Endodermal cell (in vitro differentiated cells): ENCODE results near the gene S100A16. TPM values are rescaled to one million over a fixed set of nuclear protein-coding genes. Genes with fewer than 3 reads are reported as not detected.
"Not testable (repeated sequence)": the region's sequence is repeated elsewhere in the genome, so short reads cannot be mapped to it uniquely, and the experiment has no call there.

Experiments used
- DNase-seq: peaks from one replicate; pipeline ENCODE4 v3.0.0-alpha.2; 2017
- H3K27ac ChIP-seq: 2 replicates; pipeline ENCODE4 v1.5.1; 2013; ENCODE audit warnings: mild to moderate bottlenecking, low read depth, low read length, moderate library complexity
- H3K27me3 ChIP-seq: 2 replicates; pipeline ENCODE4 v1.6.1; 2013; ENCODE audit warnings: mild to moderate bottlenecking, low read length, moderate library complexity; ENCODE audit not compliant: insufficient read depth, control insufficient read depth, poor library complexity, severe bottlenecking
- H3K36me3 ChIP-seq: 2 replicates; pipeline ENCODE4 v1.7.0; 2013; ENCODE audit warnings: mild to moderate bottlenecking, low read length, moderate library complexity; ENCODE audit not compliant: control insufficient read depth, insufficient read depth
- H3K4me1 ChIP-seq: one replicate; pipeline ENCODE4 v1.7.0; 2013; ENCODE audit warnings: low read length; ENCODE audit not compliant: control insufficient read depth, insufficient read depth
- H3K4me3 ChIP-seq: 2 replicates; pipeline ENCODE4 v1.5.1; 2013; ENCODE audit warnings: mild to moderate bottlenecking, low read length, moderate library complexity
- H3K9ac ChIP-seq: 2 replicates; pipeline ENCODE4 v1.6.1; 2013; ENCODE audit warnings: mild to moderate bottlenecking, low read length, moderate library complexity; ENCODE audit not compliant: poor library complexity, severe bottlenecking; ENCODE audit errors: extremely low read depth
- H3K9me3 ChIP-seq: 2 replicates; pipeline ENCODE4 v1.6.1; 2013; ENCODE audit warnings: mild to moderate bottlenecking, low read length, moderate library complexity; ENCODE audit not compliant: control insufficient read depth
- H3K27ac Mint-ChIP-seq: 2 replicates; pipeline ENCODE4 v1.8.0; 2020; ENCODE audit warnings: mixed read lengths
- H3K27me3 Mint-ChIP-seq: 2 replicates; pipeline ENCODE4 v1.8.0; 2021; ENCODE audit warnings: mild to moderate bottlenecking, mixed read lengths; ENCODE audit not compliant: insufficient read depth
- H3K36me3 Mint-ChIP-seq: 2 replicates; pipeline ENCODE4 v1.8.0; 2020; ENCODE audit warnings: low read depth, mixed read lengths
- H3K4me1 Mint-ChIP-seq: 2 replicates; pipeline ENCODE4 v1.8.0; 2020; ENCODE audit warnings: mixed read lengths
- H3K4me3 Mint-ChIP-seq: 2 replicates; pipeline ENCODE4 v1.8.0; 2020; ENCODE audit warnings: mild to moderate bottlenecking, moderate library complexity, mixed read lengths
- H3K9me3 Mint-ChIP-seq: 2 replicates; pipeline ENCODE4 v1.8.0; 2020; ENCODE audit warnings: mild to moderate bottlenecking, mixed read lengths
- CTCF ChIP-seq: fragments of 200-600 bp; sonication (generic); conservative IDR thresholded peaks from 2 replicates; pipeline ENCODE4 v1.5.0; 2021; ENCODE audit warnings: antibody characterized with exemption, mild to moderate bottlenecking
- WGBS, 2 experiments: methylation state at CpG; one replicate each; pipeline versions ENCODE4 v1.1.5 to v1.1.7; 2013; ENCODE audit warnings: missing lambda C conversion rate in 2 of 2, mixed read lengths in 1 of 2; ENCODE audit not compliant: insufficient coverage in 1 of 2, insufficient read length in 1 of 2; 5-methylcytosine and 5-hydroxymethylcytosine counted together
- total RNA-seq, 2 donors: library from RNA; stranded (reverse); fragmentation: NEBNext Ultra II Directional in 1 of 2; extraction: Animal tissue kit (Norgen Biotek cat#: 25700) in 1 of 2; gene quantifications; 2 replicates in 1 of 2; 3 replicates in 1 of 2; pipeline ENCODE4 v1.2.1, GENCODE V29; 2021

S100A16 gene
- total RNA-seq, 2 donors from 2014 or later: 149 to 152 TPM

GRCh38 chr1:153563991-153564390, 48.9 kb downstream of the S100A16 start:
- peak; percentile 50 for DNase-seq
- Mint-ChIP-seq H3K9me3 (no peaks in the 10 kb centered on the region), H3K4me3 (no peak overlapping the region), H3K27ac (no peak overlapping the region), H3K36me3 (no peaks in the 10 kb centered on the region), H3K27me3 (no peaks in the 10 kb centered on the region), H3K4me1 (peaks cover 27% of the 10 kb centered on the region)
- peaks cover 11% of the 10 kb centered on the region for H3K4me1 ChIP-seq
- no peak overlapping the region for H3K9ac ChIP-seq
- H3K4me3 ChIP-seq: no peak overlapping the region
- H3K27me3 ChIP-seq: no peaks in the 10 kb centered on the region
- no peak for TF ChIP-seq CTCF
- H3K9me3 ChIP-seq: no peaks in the 10 kb centered on the region
- WGBS, 2 experiments: 83 to 93% methylated on average over 6 to 7 of the region's 7 CpGs
- H3K27ac ChIP-seq: no peak overlapping the region
- no peaks in the 10 kb centered on the region for H3K36me3 ChIP-seq

GRCh38 chr1:153563483-153563901, 49.4 kb downstream of the S100A16 start:
- no peak overlapping the region for H3K9ac ChIP-seq
- no peaks in the 10 kb centered on the region for H3K9me3 ChIP-seq
- no peaks in the 10 kb centered on the region for H3K9me3 Mint-ChIP-seq
- H3K4me1 Mint-ChIP-seq: peaks cover 23% of the 10 kb centered on the region
- 93 to 100% methylated on average over 2 to 6 of the region's 6 CpGs for WGBS, 2 experiments
- no peak overlapping the region for H3K4me3 ChIP-seq
- no peaks in the 10 kb centered on the region for H3K36me3 ChIP-seq
- H3K27me3 Mint-ChIP-seq: no peaks in the 10 kb centered on the region
- H3K4me1 ChIP-seq: peaks cover 11% of the 10 kb centered on the region
- no peak for DNase-seq
- no peaks in the 10 kb centered on the region for H3K36me3 Mint-ChIP-seq
- H3K4me3 Mint-ChIP-seq: no peak overlapping the region
- H3K27ac Mint-ChIP-seq: no peak overlapping the region
- TF ChIP-seq CTCF: no peak
- no peaks in the 10 kb centered on the region for H3K27me3 ChIP-seq
- H3K27ac ChIP-seq: no peak overlapping the region

- not testable (repeated sequence) for H3K9me3 Mint-ChIP-seq, H3K27ac ChIP-seq, H3K4me3 ChIP-seq, DNase-seq, H3K27me3 ChIP-seq, H3K4me1 ChIP-seq, H3K36me3 Mint-ChIP-seq, H3K9me3 ChIP-seq, H3K36me3 ChIP-seq, H3K4me3 Mint-ChIP-seq, H3K27ac Mint-ChIP-seq, H3K27me3 Mint-ChIP-seq, H3K9ac ChIP-seq
- peaks cover 12% of the 10 kb centered on the region for H3K4me1 Mint-ChIP-seq
- 94 to 100% methylated on average over 3 of the region's 3 CpGs for WGBS, 2 experiments
Observed at GRCh38 chr1:153562021-153562420, 50.9 kb downstream of the S100A16 start.

GRCh38 chr1:153561466-153561985, 51.4 kb downstream of the S100A16 start:
- Mint-ChIP-seq H3K36me3 (no peaks in the 10 kb centered on the region), H3K27ac (no peak overlapping the region), H3K9me3 (no peaks in the 10 kb centered on the region), H3K4me3 (no peak overlapping the region), H3K4me1 (peaks cover 7% of the 10 kb centered on the region), H3K27me3 (no peaks in the 10 kb centered on the region)
- Histone ChIP-seq H3K36me3 (no peaks in the 10 kb centered on the region), H3K4me1 (peaks cover 2% of the 10 kb centered on the region), H3K9ac (no peak overlapping the region), H3K4me3 (no peak overlapping the region), H3K27me3 (no peaks in the 10 kb centered on the region), H3K9me3 (no peaks in the 10 kb centered on the region), H3K27ac (no peak overlapping the region)
- WGBS, 2 experiments: 92 to 100% methylated on average over 3 of the region's 3 CpGs
- TF ChIP-seq CTCF: no peak
- no peak for DNase-seq
